Activated CD8-positive, alpha-beta memory T cell treated with anti-CD3 and anti-CD28 coated beads, Interleukin-2, amount 50 U/mL, for 1 hour (primary cell): ENCODE measurements around the gene RMC1.
"Not testable (repeated sequence)": the region's sequence is repeated elsewhere in the genome, so short reads cannot be mapped to it uniquely, and the experiment has no call there.

ENCODE experiments used
- DNase-seq: peaks from one replicate; pipeline ENCODE4 v3.0.0-alpha.2; 2020; ENCODE audit errors: extremely low read depth

Gene RMC1

DNA sequence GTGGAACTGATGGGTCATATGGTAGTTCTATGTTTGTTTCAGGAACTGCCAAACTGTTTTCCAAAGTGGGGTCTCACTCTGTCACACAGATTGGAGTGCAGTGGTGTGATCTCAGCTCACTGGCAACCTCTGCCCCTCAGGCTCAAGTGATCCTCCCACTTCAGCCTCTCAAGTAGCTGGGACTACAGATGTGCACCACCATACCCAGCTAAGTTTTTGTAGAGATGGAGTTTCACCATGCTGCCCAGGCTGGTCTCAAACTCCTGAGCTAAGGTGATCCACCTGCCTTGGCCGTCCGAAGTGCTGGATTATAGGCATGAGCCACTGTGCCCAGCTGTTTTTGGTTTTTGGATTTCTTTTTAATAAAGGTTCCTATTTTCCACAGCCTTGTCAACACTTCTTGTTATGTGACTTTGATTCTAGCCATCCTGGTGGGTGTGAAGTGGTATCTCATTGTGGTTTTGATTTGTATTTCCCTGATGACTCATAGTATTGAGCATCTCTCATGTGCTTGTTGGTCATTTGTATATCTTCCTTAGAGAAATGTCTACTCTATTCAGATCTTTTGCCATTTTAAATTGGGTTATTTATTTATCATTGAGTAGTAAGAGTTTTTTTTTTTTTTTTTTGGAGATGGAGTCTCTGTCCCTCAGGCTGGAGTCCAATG, 60.2 kb downstream of the RMC1 start:
- no peak for DNase-seq

DNA sequence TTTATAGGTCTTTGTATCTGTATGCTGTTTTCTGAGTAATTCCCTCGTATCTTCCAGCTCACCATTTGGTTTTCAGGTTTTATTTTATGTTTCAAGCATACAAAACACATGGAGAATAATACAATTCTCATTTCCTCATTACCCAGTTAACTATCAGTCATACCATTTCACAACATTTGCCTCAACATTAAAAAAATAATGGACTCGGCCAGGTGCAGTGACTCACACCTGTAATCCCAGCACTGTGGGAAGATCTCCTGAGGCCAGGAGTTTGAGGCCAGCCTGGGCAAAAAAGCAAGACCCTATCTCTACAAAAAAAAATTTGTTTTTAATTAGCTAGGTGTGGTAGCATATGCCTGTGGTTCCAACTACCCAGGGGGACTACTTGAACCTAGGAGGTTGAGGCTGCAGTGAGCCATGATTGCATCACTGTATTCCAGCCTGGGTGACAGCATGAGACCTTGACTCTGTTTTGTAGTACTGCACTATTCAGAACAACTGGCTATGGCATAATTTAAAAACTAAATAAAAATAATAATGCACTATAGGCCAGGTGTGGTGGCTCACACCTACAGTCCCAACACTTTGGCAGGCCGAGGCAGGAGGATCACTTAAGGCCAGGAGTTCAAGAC, 62.7 kb downstream of the RMC1 start:
- no peak for DNase-seq

DNA sequence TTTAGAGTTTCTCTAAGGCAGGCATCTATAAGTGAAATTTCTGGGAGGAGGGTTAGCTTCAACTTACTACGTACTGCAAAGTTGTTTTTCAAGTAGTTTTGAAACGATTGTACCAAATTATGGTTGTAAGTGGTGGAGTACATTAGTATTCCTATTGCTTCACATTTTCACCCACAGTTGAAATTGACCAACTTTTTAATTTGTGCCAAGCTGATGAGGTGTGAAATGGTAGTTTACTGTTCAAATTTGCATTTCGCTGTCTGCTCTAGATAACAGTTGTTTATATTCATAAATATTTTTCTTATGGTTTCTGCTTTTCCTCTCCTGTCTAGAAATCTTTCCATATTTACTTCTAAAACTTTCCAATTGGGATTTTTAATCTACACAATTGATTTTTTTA, 64.4 kb downstream of the RMC1 start:
- no peak for DNase-seq

DNA sequence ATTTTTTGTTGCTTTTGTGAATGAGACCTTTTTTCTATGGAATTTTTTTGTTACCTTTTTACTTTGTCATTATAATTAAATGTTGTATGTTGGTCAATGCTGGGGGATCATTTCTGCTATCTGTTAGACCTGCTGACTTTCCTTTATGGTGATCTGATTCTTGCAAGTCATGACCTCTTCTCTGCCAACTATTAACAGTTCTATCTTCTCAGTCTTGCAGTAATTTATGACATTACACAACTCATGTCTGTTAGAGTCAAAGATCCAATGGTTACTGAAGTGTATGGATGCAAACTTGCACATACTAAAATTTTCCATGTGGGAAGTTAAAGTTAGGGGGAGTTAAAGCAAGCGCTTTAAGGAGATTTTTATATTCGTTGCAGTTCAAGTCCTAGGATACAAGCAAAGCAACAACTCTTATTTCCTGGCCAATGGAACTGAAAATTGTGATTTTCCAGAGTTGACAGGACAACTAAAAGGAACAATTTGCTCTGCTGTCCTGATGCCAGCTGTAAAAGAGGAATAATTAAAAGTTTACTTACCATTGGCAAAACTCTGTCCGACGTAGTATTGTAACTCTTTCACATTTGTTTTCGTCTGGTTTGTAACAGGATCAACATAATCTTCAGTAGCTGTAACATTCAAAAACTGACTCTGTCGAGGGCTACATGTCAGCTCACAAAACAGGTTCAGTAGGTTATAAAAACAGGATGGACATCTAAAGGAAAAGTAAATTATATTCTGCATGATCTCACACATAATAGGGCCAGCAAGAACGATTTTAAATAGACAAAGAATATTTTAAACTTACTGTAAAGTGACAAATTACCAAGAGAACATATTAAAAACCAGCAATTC, 65.2 kb downstream of the RMC1 start:
- DNase-seq, result no peak

DNA sequence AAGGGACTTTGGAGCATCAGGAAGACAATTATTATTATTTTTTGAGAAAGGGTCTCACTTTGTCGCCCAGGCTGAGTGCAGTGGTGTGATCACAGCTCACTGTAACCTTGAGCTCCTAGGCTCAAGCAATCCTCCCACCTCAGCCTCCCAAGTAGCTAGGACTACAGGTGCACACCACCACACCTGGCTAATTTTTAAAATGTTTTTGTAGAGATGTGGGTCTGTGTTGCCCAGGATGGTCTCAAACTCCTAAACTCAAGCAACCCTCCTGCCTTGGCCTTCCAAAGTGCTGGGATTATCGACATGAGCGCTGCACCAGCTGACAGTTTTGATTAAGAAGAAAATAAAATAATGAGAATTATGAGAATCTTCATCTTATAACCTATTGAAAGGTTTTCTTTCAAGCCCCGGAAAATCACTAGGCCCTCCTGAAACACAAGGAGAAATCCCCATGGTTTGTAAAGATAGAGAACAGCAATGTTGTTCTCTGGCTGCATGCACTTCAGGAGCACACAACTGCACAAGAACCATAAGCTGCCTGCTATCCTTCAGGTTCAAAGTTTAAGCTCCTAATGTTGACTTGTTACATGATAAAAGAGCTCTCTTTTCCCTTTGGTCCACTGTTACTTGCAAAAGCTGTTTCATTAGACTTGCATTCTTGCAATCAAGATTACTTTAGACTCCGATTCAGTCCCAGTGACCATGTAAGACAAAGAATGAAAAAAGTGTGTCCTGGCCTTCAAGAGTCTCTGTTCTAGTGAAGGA, 66.2 kb downstream of the RMC1 start:
- no peak for DNase-seq

DNA sequence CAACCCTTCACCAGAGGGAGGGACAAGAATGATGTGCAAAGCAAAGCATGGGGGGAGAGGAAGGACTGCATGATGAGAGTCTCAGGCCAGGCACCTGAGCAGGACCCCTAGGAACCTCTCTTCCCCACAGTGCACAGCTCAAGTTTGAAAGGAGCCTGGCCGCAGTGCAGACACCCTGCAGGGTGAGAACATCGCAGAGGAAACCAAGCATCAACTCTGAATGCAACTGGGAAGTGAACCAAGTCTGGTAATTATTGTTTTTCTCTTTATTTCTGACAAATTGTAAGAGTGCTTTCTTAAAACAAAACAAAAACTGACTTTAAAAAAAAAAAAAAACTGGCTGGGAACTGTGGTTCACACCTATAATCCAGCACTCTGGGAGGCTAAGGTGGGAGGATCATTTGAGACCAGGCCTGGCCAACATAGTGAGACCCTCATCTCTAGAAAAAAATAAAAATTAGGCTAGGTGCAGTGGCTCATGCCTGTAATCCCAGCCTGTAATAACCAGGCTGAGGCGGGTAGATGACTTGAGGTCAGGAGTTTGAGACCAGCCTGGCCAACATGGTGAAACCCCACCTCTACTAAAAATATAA, 67.7 kb downstream of the RMC1 start:
- DNase-seq, result no peak

DNA sequence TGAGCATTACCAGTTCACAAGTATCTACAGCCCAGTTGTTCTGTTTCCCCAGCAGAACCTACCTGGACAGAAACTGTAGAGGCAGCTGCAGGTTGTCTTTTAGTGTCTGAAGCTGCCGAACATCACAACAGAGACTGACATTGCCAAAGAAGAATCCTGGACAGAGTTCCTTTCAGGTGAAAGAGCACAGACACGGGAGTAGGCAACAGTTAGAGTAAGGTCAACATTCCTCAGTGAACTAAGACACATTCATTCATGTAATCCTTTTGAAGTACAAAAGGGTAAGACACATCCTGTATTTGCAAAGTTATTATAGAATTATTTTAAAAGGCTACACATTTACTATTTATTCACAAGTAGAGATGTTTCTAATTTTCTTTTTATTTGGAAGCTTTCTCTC, 68.7 kb downstream of the RMC1 start:
- DNase-seq, result no peak

DNA sequence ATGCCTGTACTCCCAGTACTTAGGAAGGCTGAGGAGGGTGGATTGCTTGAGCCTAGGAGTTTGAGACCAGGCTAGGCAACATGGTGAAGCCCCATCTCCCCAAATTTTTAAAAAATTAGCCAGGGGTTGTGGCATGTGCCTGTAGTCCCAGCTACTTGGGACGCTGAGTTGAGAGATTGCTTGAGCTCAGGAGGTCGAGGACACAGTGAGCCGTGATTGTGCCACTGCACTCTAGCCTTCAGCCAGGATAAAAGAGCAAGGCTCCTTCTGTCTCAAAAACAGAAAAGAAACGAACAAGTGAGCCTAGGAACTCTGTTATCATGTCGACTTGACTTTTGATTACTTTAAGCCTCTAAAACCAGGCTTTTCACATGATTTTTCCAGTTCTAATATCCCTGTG, 69.3 kb downstream of the RMC1 start:
- no peak for DNase-seq

DNA sequence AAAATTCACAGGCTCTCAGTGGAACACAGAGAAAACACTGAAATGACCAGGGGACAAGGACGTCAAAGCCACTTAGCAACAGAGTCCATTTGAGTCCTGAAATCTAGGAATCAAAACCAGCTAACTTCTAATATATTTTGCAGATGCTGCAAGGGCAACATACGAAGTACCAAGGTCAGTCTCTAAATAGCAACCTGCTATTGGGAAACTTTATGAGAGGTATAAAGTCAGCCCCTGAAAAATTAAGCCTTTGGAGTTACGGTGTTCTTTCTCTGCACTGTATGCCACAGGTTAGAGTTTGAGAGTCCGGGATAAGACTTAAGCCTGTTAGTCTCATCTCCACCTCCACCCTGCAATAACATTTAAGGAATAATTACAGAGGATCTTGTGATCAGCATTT, 69.7 kb downstream of the RMC1 start:
- no peak for DNase-seq

DNA sequence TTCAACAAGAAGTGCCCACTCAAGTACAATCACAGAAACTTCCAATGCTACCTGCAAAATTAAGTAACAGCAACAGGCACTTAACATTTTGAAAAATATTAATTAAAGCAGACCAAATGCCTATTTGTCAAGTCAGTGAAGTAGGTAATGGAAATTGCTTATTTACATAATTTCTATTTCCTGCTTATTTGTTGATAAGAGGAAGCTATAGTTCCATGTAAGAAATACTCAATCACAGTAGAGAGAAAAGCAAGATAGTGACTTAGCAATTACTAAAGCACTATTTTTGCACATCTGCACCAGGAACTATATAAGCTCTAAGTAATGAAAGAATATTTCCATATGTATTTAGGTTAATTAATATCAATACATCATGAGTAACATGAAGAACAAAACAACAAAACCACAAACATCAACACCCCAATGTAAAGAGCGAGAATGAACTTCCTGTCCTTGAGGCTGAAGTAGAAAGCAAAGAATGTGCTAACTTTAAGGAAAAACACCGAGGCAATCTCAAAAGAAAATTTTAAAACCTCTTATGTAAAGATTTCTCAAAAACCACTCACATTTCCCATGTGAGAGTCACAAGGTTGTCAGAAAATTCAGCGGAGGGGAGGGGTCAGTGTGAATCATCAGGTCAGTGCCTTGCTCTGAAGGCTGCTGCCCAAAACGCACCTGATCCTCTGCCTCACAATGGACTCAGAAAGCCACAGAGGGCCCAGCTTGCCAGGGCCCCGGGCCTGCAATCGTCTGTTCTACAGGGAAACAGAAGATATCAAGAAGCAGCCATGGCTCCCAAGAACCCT, 70.5 kb downstream of the RMC1 start:
- DNase-seq, result no peak

DNA sequence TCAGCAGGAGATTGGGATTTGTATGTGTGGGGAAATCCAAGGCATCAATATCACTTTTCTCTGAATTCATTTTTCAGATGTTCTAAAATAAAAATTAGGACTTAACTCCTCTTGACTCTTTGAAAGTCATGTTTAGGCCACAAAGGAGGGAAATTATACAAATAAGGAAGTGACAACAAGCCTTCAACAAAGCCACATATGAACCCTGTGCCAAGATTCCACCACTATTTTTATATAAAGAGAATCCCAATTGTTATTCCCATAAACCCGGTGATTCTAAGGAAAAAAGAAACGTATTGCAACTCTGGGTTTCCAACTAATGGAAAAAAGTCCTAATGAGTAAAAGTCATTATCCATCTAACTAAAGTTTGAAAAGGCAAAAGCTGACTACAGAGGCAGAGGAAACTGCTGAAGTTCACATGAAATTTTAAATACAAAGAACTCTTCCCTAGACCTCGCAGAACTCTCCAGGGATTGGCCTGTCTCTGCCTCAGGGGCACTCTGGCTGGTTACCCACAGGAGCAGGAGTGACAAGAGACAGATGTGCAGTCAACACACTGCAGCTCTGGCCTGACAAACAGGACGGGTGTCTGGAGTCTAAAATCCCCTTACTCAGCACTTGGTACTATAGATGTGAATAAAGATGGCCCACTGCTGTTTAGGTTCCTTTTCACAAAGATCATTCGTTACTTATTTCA, 71.4 kb downstream of the RMC1 start:
- no peak for DNase-seq

DNA sequence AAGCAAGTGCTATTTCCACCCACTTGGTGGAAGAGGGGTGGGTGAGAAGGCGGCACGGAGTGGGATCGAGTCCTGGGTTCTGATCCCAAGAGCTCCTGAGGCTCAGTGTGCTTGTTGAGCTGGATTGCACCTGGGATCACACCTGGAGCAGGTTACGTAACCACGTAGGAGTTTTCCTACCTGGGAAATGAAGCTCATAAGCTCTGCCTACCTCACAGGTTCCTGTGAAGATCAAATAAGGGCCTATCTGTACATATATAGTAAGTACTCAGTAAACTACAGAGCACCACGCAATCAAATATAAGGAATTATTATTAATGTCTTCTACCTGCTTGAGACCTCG, 72.0 kb downstream of the RMC1 start:
- no peak for DNase-seq

DNA sequence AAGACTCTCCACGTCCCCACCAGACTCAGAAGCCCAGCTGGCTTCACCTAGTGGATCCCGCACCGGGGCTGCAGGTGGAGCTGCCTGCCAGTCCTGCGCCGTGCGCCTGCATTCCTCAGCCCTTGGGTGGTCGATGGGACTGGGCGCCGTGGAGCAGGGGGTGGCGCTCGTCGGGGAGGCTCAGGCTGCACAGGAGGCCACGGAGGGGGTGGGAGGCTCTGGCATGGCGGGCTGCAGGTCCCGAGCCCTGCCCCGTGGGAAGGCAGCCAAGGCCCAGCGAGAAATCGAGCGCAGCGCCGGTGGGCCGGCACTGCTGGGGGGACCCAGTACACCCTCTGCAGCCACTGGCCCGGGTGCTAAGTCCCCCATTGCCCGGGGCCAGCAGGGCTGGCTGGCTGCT, 74.2 kb downstream of the RMC1 start:
- not testable (repeated sequence) for DNase-seq

DNA sequence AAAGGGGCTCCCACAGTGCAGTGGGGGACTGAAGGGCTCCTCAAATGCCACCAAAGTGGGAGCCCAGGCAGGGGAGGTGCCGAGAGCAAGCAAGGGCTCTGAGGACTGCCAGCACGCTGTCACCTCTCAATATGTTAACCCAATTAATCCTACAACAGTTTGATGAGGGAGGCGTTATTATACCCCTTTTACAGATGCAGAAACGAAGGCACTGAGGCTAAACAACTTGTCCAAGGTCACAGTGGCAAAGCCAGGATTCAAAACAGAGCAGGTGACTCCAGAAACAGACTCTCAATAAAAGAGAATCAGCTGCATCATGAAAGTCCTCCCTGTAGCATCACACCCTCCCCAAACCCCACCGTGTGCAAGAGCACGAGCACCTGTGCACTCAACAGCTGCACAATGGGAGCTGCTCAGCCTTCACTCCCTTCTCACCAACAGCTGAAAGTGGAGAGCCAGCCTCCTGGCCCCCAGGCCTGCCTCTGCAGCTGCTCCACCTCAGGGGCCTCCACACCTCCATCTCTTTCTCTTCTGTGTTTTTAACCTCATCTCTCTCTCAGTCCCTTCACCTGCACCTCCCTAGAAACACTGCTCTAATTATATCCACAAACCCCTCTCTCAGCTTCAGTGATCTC, 74.9 kb downstream of the RMC1 start:
- no peak for DNase-seq

DNA sequence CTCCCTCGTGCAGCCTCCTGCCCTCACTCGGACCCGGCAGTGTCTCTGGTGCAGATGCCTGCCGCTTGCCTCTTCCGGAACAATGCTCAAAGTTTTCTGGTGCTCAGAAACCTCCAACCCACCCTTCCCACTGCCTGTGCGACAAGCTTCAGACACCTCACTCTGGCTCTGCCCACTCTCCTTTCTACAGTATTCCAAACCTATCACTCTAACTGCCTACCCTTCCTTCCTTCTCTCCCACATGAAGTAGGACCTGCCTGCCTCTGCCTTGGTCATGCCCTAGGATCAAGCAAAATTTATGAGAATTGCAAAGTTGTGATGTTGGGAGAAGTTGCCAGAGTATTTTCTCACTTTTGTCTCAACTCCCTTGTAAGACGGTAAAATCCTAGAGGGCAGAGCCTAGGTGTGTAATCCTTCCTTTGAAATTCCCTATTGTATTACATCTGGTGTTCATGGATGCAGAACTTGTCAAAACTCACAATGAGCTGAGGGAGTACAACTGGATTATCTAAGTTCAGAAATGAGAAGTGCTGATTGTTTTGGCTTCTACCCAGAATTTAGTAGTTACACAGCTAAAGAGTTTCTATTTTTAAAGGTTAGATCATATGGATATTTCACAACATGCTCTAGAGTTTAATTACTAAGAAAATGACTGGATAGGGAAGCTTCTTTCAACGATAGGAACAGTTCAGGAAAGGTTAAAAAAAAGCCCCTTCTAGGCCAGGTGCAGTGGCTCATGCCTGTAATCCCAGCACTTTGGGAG, 75.8 kb downstream of the RMC1 start:
- DNase-seq, result no peak

DNA sequence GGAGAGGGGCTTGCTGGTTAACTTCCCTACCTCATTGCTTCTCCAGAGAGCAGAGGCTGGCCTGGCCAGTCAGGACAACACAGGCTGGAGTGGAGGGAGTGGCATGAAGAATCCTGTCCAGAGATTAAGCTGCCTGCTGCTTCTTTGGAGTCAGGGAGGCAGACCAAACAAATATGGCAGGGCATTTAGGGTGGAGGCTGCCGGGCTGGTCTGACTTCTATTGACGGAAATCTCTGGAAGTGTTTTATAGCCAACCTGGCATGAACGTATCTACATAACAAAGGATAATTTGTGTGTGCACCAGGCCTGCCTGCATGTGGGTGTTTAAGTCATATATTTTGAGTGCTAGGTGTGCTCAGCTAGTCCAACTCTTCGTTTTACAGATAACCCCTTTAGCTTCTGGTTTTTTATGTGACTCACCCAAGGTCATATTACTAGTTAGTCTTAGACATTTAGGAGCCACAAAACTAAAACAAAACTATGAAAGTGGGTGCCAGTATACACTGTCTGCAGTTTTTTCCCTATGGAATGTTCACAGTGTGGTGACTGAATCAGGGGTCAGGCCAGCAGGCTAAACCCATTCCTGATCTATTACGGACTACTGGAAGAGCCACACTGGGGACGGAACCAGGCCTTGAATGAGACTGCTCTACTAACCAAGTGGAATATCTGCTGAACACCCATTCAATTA, 77.5 kb downstream of the RMC1 start:
- DNase-seq, result no peak
